Uterus (tissue), 2 donors: Measurements from ENCODE around the gene RARS2.

ENCODE experiments used
- POLR2A ChIP-seq, 2 donors: fragments of 450-650 bp; IDR thresholded peaks; one replicate each; pipeline ENCODE4 v1.6.1; 2016; ENCODE audit warnings: antibody characterized with exemption in 2 of 2, mild to moderate bottlenecking in 1 of 2, moderate library complexity in 1 of 2
- TF ChIP-seq, protein P1 (sequence below), 4 experiments: fragments of 200-600 bp in 2 of 4; fragments of 450-650 bp in 2 of 4; sonication (generic) in 2 of 4; IDR thresholded peaks; one replicate each; pipeline ENCODE4 v1.5.1; 2016 to 2019; ENCODE audit warnings: antibody characterized with exemption in 4 of 4, mild to moderate bottlenecking in 2 of 4, moderate library complexity in 1 of 4

DNA sequence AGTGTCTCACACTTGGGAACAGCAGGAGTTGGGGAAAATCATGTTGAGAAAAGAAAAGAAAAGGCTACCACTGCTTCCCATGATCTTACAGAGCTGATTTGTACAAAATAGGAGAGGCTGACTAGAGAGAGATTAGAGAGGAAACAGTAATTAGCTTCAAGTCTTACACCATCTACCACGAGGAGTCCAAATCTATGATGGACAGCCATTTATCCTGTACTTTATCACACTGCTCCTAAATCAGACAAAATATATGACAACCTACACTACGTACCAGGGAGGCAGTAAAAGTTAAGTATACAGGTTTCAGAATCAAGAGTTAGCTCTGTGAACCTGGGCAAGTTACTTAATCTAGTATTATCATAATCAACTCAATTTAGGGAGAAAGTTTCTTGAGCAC, 38.0 kb downstream of the RARS2 start:
- TF ChIP-seq POLR2A (IDR thresholded peaks at IDR 0.05) = no peak
- TF ChIP-seq, protein P1, sequence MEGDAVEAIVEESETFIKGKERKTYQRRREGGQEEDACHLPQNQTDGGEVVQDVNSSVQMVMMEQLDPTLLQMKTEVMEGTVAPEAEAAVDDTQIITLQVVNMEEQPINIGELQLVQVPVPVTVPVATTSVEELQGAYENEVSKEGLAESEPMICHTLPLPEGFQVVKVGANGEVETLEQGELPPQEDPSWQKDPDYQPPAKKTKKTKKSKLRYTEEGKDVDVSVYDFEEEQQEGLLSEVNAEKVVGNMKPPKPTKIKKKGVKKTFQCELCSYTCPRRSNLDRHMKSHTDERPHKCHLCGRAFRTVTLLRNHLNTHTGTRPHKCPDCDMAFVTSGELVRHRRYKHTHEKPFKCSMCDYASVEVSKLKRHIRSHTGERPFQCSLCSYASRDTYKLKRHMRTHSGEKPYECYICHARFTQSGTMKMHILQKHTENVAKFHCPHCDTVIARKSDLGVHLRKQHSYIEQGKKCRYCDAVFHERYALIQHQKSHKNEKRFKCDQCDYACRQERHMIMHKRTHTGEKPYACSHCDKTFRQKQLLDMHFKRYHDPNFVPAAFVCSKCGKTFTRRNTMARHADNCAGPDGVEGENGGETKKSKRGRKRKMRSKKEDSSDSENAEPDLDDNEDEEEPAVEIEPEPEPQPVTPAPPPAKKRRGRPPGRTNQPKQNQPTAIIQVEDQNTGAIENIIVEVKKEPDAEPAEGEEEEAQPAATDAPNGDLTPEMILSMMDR (IDR thresholded peaks at IDR 0.05) = no peak
